Hematopoietic multipotent progenitor cell (in vitro differentiated cells): ENCODE results near the gene CUTA. TPM values are rescaled to one million over a fixed set of nuclear protein-coding genes. Genes with fewer than 3 reads are reported as not detected.
"Not testable (repeated sequence)": the region's sequence is repeated elsewhere in the genome, so short reads cannot be mapped to it uniquely, and the experiment has no call there.

Source experiments
- DNase-seq, 3 donors: peaks; one replicate each; pipeline ENCODE4 v3.0.0-alpha.2; 2011 to 2015; ENCODE audit warnings: low read depth in 2 of 3, low spot score in 2 of 3
- small RNA-seq: library from RNA; depleted of rRNA; stranded (forward); fragments of <200 nt; gene quantifications from one replicate; pipeline ENCODE3, GENCODE V24; 2012
- total RNA-seq: library from RNA; depleted of rRNA; stranded (reverse); fragments of >200 nt; gene quantifications from one replicate; pipeline ENCODE4 v1.2.3, GENCODE V29; 2012

The CUTA gene
- total RNA-seq, 1 donor: 109 TPM

DNA sequence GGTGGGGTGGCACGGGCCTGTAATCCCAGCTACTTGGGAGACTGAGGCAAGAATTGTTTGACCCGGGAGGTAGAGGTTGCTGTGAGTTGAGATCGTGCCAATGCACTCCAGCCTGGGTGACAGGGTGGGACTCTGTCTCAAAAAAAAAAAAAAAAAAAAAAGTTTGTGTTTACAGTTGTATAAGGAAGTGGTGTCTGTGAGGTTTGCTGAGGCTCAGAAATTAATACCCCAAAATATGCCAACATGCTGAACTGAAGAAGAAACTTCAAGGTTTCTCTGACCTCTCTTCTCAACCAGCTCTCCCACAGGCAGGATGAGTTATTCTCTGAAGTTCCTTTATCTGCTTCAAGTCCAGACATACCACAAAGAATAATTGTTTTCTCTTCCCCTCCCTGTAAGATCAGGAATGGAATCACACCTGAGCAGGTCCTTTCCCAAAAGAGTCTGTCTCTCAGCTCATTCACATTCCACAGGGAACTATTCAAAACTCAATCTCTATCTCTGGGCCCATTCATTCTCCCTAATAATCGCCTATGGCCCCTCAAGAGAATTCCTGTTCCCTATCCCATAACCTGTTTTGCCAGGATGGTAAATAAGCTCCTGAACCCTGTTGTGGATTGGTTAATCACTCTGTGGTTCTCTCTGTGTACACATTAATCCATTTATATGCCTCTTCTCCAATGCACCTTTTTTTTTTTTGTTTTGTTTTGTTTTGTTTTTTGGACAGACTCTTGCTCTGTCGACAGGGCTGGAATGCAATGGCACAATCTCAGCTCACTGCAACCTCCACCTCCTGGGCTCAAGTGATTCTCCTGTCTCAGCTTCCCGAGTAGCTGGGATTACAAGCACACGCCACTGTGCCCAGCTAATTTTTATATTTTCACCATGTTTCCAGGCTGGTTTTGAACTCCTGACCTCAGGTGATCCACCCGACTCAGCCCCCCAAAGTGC is 43.7 kb downstream of the CUTA start:
- no peak for DNase-seq

DNA sequence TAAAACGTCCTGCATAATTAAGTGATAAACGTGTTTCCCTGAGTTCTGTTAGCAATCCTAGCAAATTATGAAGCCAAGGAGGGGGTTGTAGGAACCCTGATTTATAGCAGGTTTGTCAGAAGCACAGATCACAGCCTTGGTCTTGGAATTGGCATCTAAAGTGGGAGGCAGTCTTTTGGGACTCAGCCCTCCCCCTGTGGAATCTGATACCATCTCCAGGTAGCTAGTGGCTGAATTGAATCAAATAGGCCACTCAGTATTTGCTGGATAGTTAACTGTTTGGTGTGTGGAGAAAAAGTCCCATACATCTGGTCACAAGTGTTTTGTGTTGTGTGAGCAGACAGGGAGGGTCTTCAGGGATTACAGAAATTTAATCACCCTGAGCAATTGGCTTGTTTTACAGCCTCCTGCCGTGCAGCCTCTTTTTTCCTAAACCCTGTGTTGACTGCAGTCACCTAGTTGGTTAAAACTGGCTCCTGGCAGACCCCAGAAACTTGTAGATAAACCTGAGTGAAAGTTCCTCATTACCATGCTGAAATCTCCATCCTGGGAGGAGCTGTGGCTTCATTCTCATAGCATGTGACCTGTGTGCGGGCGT is 45.3 kb downstream of the CUTA start:
- no peak for DNase-seq

GRCh38 chr6:33371901-33372300 is 46.0 kb downstream of the CUTA start:
- DNase-seq: not testable (repeated sequence)

DNA sequence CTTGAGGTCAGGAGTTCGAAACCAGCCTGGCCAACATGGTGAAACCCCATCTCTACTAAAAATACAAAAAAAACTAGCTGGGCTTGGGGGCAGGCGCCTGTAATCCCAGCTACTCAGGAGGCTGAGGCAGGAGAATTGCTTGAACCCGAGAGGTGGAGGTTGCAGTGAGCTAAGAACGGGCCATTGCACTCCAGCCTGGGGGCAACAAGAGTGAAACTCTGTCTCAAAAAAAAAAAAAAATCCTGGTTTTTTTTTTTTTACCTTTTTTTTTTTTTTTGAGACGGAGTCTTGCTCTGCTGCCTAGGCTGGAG is 50.2 kb downstream of the CUTA start:
- DNase-seq: not testable (repeated sequence)

- no peak for DNase-seq
Observed at GRCh38 chr6:33367009-33367714, 50.7 kb downstream of the CUTA start.

Small RNA genes within 50 kb of the gene (small RNA-seq; reads per million reads assigned to genes)
- not detected for gene RPL35AP4
- not detected for gene ZBTB9

Other genes with a start within 250 kb of the CUTA start
- gene COL11A2, start 225.6 kb downstream of the CUTA start, total RNA-seq: 0.27 TPM
- 23.4 TPM for gene RXRB, start 217.4 kb downstream of the CUTA start, total RNA-seq
- 29.9 TPM for gene SLC39A7, start 217.2 kb downstream of the CUTA start, total RNA-seq
- gene HSD17B8, start 213.5 kb downstream of the CUTA start, total RNA-seq: 55.7 TPM
- 40.4 TPM for gene RING1, start 209.6 kb downstream of the CUTA start, total RNA-seq
- 62.5 TPM for gene VPS52, start 146.2 kb downstream of the CUTA start, total RNA-seq
- gene RPS18, start 146.0 kb downstream of the CUTA start, total RNA-seq: 10,287 TPM
- 14.3 TPM for gene B3GALT4, start 141.0 kb downstream of the CUTA start, total RNA-seq
- 63.3 TPM for gene WDR46, start 128.9 kb downstream of the CUTA start, total RNA-seq
- 7.5 TPM for gene PFDN6, start 128.5 kb downstream of the CUTA start, total RNA-seq
- 35.5 TPM for gene RGL2, start 119.2 kb downstream of the CUTA start, total RNA-seq
- 323 TPM for gene TAPBP, start 104.0 kb downstream of the CUTA start, total RNA-seq
- gene ZBTB22, start 100.4 kb downstream of the CUTA start, total RNA-seq: 27.7 TPM
- gene DAXX, start 95.1 kb downstream of the CUTA start, total RNA-seq: 63.6 TPM
- 4.8 TPM for gene KIFC1, start 26.3 kb downstream of the CUTA start, total RNA-seq
- gene PHF1, start 7.1 kb downstream of the CUTA start, total RNA-seq: 22.9 TPM
- gene SYNGAP1, start 2.0 kb upstream of the CUTA start, total RNA-seq: 22.4 TPM
- 6.2 TPM for gene ZBTB9, start 36.5 kb upstream of the CUTA start, total RNA-seq
- 27.5 TPM for gene BAK1, start 162.2 kb upstream of the CUTA start, total RNA-seq
- 10.5 TPM for gene ITPR3, start 203.2 kb upstream of the CUTA start, total RNA-seq